Coronary artery (tissue), 2 donors: ENCODE data around the gene RAB30.

ENCODE experiments used
- DNase-seq: peaks from one replicate; pipeline ENCODE4 v3.0.0-alpha.2; 2017; ENCODE audit warnings: low spot score
- H3K27ac ChIP-seq, 2 donors: fragments of 200-600 bp; sonication (generic); one replicate each; pipeline ENCODE4 v1.5.1; 2016 to 2019
- H3K4me3 ChIP-seq: fragments of 200-600 bp; sonication (generic); 2 replicates; pipeline ENCODE4 v1.5.1; 2016; ENCODE audit warnings: mild to moderate bottlenecking, moderate library complexity
- CTCF ChIP-seq: fragments of 200-600 bp; sonication (generic); IDR thresholded peaks from one replicate; pipeline ENCODE4 v1.5.1; 2019; ENCODE audit warnings: antibody characterized with exemption

Gene RAB30

GRCh38 chr11:83072350-83073242 lies 899 bp upstream of the RAB30 start:
- Histone ChIP-seq H3K27ac (peak overlapping the region; percentile 90 to 94), H3K4me3 (peak overlapping the region; percentile 82)
- no peak for TF ChIP-seq CTCF
- DNase-seq = no peak

- peak; percentile 81 for DNase-seq
- peak overlapping the region; percentile 90 to 94 for H3K27ac ChIP-seq
- H3K4me3 ChIP-seq = peak overlapping the region; percentile 82
- TF ChIP-seq CTCF = no peak
Measured at GRCh38 chr11:83070731-83071566, 748 bp downstream of the RAB30 start.

GRCh38 chr11:83070044-83070701 lies 1.5 kb downstream of the RAB30 start:
- H3K27ac ChIP-seq = peak overlapping the region; percentile 90 to 94
- TF ChIP-seq CTCF = no peak
- peak overlapping the region; percentile 82 for H3K4me3 ChIP-seq
- no peak for DNase-seq

- Histone ChIP-seq H3K4me3 (peak overlapping the region; percentile 82), H3K27ac (peak overlapping the region in 1 of 2 donors; percentile 94)
- no peak for DNase-seq
- TF ChIP-seq CTCF = no peak
Measured at GRCh38 chr11:83069441-83070043, 2.2 kb downstream of the RAB30 start.

- Histone ChIP-seq H3K4me3 (no peak overlapping the region), H3K27ac (no peak overlapping the region)
- no peak for DNase-seq
- no peak for TF ChIP-seq CTCF
Measured at GRCh38 chr11:83068568-83068967, 3.1 kb downstream of the RAB30 start.

- no peak for DNase-seq
- TF ChIP-seq CTCF = no peak
- no peak overlapping the region for H3K4me3 ChIP-seq
- no peak overlapping the region for H3K27ac ChIP-seq
Measured at GRCh38 chr11:83064011-83064410, 7.7 kb downstream of the RAB30 start.
